ENCODE results near the gene COTL1.
"Not testable (repeated sequence)": the region's sequence is repeated elsewhere in the genome, so short reads cannot be mapped to it uniquely, and the experiment has no call there.

COTL1 gene

DNA sequence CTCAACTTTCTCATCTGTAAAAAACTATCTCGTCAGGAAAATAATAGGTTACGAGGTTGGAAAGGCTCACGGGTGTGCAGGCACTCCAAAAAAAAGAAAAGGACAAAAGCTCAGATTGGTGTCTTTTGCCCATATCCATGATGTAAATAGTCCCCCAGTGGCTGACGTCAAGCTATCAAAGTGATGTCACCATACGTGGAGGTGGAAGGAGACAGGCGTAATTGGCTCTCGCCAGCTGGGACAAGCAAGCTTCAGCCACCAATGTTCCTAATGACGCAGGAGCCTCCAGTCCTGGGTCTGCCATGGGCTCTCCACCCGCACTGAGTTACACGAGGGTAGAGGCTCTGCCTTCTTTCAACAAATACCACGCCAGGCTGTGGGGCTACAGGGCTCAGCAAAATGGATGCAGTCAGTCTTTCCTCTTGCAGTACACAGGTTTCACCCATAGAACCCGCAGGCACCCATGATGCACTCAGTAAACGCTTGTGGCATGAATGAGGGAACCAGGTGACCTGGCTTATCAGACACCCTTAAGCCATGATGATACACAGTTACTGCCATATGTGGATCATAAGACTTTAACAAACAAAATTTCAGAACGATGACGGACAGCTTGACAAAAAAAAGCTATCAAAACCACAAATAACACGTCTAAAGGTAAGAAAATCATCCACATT lies 50.5 kb downstream of the COTL1 start:
- DNase-seq = no peak

DNA sequence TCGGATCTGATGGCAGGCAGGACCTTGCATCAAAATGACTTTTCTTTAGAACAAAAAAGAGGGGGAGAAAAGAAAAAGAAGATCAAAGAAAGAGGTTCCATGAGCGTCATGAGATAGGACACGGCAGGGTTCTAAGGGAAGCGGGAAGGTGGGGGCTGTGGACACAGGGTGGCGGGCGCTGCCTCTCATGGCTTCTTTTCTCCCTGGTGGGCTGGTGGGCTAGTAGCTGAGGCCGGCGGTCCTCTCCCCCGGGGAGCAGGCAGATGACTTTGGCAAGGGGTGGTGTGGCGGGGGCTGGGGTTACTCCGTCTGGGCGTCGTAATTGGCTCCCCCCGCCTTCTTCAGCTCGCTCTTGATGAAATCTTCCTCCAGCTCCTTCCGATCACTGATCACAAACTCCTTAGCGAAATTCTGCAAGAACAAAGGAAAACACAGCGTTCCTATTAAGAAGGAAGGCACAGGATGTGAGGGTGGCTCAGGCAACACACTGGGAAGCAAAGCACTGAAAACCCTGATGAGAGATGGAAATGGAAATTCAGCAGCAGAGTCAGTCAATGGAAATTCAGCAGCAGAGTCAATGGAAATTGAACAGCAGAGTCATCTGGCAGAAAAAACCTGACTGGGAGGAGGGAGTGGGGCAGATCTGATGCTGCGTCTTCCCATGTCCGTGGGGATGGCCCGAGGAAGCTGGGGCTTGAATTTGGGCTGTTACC lies 51.2 kb downstream of the COTL1 start:
- DNase-seq = no peak

DNA sequence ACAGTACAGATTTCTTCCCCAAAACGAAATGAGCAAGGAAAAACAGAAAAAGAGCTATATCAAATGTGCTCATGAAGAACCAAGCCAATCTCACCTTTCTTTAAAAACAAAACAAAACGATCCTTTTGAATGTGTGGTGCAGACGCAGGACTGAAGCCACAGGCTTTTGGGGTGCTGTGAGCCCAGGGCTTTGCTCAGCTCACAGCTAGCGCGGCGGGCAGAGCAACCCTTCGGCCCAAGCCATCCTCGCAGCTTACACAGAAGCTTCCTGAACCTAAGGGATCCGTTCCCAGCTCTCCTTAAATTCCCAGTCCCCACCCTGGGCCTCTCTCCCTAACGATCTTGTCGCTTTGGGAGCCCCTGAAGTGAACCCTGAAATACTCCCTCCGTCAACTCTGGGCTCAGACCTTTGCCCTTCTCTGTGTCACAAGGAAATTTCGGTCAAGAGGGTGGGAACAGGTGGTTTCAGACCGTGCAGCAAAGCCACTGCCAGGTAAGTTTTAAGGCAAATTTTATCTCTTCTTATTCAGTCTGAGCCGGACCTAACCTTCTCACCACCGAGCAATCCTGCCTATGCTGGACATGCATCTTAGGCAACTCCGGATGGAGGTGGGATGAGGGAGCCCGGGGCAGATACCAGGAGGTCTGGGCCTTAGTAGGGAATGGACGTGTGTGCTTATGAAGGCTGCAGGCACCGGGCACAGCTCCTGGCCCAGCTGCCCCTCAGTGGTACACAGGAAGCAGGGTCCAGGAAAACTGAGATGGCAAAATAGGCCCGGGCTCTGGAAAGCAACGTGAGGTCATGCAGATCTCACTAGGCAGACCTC lies 52.0 kb downstream of the COTL1 start:
- DNase-seq = no peak

DNA sequence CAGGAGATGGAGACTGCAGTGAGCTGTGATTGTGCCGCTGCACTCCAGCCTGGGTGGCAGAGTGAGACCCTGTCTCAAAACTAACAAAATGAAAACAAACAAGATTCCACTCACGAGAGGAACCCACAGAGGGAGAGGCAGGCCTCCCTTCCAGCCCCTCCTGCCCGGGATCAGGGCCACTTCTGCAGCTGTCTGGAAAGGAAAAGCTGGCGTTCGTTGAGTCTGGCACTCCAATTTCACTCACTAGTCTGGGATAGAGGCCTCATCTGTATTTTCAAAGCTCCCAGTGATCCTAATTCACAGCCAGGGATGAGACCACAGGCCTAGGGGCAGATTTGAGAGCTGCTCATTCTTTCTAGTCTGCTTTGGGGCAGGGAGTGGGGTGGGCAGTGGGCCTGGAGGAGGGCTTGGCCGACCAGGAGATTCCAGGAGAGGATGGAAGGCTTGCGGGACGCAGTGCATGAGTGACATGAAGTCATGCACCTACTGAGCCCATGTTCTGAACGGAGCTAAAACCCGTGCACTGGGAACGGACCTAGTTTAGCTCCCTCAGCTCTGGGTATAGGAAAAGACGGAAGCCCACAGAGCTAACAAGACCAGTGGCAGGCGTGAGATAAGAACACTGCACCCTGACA lies 54.0 kb downstream of the COTL1 start:
- DNase-seq = no peak

DNA sequence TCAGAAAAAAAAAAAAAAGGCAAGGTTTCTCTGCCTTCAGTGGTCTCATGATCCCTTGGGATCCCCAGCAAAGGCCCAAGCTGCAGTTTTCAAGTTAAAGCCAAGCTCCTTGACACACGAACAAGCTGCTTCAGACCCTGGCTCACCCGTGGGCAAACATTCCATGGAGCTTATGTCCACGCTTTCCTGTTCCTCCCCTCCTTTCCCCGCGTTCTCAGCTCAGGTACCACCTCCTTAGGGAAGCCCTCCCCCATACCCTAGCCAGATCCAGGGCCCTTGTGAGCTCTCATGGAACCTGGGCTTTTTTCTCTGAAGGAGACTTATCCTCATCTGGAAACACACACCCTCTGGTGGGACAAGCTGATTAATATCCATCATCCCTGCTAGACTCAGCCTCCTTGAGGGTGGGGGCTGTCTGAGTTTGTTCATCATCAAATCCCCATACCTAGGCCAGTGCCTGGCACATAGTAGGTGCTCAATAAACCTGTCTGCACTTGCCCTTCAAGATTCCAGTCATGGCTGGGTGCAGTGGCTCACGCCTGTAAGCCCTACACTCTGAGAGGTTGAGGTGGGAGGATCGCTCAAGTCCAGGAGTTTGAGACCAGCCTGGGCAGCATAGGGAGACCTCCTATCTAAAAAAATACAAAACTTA lies 54.7 kb downstream of the COTL1 start:
- no peak for DNase-seq

DNA sequence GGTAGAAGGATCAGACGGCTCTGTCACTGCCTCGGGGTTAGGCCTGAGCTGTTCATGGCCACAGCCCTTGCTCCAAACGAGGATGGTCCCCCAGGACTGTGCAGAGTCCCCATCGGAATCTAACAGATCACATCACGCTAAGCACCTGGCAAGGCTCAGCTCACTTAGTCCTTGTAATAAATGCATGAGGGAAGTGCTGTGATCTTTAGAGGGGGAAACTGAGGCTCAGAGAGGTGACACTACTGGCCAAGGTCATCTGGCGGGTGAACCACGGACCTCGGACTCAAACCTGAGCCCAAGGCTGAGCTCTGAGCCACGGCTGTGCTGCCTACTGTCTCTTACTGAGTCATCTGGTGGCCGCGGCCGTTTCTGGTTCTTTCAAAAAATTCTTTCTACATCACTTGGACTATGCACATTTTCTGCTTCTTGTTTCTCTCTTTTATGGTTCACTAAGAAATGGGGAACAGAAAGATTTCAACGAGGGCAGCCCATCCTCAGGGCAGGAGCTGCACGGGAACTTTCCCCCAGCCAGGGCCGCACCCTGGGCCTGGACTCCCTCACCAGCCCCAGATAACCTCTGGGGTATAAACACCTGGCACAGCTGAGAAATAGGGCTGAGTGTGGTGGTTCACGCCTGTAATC lies 55.6 kb downstream of the COTL1 start:
- DNase-seq = no peak

DNA sequence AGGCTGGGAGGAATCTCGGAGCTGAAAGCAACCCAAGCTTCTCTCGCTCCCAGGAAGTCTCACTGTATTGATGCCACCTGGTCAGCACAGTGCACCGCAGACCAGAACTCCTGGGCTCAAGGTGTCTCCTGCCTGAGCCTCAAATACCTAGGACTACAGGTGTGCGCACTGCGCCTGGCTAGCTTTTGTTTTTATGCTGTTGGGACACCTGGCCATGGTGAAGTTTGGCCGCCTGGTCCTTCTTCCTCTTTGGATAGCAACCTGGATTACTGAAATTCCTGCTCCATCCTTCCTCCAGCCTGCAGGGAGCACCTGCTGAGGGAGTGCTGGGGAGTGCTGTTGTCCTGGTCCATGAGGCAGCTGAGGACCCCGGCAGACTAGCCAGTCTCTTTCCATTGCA lies 56.6 kb downstream of the COTL1 start:
- DNase-seq = no peak

DNA sequence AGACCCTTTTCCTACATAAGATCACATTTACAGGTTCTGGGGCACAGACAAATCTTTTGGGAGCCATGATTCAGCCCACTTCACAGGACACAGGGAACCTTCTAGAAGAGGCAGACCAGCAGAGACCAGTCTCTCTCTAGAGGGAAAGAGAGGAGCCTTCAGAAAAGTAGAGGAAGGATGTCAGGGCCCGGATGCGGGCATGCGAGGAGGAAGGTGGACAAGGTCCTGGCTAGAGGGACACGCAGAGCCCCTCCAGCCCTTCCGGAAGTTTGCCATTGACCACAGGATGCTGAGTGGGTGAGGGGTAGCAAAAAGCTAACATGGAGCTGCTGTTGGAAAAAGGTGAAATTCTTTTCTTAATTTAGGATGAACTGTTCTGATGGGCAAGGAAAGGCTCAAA lies 57.6 kb downstream of the COTL1 start:
- no peak for DNase-seq

DNA sequence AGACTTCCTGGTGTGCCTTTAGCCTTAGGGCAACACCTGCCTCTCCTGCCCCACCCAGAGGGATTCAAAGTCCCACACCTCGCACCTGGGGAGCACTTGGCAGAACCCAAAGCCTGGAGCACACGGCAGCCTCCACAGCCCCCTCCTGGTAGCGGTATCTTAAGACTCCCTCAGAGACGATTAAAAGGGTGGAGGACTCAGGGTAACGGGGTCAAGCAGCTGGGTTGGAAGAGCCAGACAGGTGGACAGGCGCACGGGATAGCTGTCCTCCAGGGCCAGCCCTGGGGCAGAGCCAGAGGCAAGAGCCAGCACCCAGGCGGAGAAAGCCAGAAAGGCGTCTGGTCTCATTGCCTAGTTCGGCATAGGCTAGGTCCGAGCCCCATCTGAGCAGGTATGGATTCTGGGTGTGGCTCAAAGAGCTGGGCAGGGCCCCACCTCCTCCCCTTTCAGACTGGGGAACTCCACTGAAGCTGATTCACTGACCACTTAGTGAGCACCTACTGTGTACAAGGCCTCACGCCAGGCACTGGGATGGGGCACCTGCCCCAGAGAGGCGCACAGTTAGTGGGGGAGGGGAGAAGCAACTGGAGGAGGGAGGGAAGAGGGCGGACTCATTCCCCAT lies 58.5 kb downstream of the COTL1 start:
- DNase-seq = no peak

DNA sequence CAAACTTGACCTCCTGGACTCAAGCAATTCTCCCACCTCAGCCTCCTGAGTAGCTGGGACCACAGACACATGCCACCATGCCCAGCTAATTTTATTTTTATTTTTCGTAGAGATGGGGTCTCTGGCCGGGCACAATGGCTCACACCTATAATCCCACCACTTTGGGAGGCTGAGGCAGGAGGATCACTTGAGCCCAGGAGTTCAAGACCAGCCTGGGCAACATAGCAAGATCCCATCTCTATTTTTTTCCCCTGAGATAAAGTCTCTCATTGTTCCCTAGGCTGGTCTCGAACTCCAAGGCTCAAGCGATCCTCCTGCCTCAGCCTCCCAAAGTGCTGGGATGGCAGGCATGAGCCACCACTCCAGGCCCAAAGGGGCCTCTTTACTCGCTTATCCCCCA lies 59.0 kb downstream of the COTL1 start:
- not testable (repeated sequence) for DNase-seq

DNA sequence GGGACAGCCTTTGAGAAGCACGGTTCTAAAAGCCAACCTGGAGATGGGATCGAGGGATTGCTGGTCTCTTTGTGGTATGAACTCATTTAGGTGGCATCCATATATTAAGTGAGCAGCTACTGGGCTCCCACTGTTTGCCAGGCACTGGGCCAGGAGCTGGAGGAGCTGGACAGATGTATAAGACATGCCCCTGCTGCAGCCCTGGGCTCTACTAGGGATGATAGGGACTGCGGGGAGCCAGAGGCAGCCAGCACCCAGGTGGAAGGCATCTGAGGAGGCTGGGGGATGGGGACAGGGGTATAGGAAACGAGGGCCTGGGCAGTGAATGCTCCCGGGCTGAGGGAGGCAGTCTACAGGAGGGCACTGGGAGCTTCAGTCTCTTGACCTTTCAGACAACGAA lies 60.4 kb downstream of the COTL1 start:
- no peak for DNase-seq

DNA sequence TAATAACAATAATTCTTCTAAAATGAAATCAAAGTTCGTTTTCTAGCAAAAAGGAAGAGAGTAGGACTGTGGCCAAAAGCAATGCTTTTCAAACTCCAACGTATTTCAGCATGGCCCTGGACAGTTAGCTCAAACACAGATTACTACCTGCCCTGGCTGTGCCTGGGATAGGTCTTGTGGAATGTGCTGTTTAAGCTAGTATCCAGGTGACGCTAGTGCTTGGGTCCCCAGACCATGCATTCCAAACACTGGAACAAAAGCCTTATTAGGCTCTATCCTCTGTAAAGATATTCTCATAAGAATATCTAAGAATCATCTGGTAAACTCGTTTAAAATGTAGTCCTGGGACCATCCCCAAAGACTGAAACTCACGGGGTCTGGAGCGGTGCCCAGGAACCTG lies 60.8 kb downstream of the COTL1 start:
- no peak for DNase-seq

DNA sequence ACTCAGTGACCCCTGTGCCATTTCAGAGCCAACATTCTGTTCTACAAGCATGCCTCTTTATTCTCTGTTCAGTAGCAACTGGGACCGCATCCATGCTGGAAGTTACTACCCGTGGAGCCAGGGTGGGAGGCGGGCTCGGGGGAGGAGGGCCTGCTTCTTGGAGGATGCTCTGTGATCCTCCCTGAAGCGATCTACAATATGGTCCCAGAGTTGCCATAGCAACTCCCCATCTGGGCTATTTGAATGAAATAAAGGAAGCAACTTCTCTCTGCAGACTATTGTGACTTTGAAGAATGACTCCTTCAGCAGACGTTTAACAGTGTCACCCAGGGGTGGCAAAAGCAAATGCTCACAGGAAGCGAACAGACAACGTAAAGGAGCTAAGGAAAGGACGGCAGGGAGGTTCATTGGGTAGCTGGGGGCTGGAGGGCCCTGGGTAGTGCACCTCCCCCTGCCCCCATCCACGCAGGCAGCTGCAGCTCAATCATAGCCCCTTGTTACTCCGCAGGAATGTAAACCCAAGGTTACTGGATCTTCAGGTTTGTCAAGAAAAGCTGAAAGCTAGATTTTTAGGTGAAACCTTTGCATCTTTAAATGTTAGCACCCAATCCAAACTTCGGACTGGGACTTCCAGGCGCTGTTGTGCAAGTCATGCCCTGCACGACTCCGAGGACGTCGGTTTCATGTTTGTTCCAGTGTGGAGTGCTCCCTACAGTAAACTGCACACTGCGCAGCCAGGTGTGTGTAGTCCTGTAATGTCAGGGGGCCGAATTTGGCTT lies 62.3 kb downstream of the COTL1 start:
- DNase-seq = no peak

DNA sequence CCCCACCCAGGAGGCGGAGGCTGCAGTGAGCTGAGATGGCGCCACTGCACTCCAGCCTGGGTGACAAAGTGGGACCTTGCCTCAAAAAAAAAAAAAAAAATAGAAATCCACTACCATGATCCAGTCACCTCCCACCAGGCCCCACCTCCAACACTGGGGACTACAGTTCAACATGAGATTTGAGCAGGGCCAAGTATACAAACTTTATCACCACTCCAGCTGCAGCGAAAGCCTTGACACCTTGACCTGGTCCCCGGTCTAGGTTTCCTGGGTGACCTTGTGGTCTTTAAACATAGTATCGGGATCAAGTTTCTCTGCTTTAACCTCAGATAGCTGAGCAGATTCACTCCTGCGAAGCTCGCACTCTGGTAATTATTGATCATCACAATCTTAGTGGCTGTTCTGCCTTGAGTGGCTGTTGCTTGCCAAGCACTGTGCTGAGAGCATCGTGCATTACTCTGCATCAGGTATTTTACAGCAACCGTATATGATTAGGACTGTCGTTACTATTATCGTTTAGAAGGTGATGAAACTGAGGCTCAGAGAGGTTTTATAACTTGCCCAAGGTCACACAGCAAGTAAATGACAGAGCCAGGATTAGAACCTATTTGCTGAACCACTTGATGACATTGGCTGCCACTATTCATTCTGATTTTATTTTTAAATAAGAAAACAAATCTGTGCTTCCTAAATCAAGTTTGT lies 63.1 kb downstream of the COTL1 start:
- no peak for DNase-seq

DNA sequence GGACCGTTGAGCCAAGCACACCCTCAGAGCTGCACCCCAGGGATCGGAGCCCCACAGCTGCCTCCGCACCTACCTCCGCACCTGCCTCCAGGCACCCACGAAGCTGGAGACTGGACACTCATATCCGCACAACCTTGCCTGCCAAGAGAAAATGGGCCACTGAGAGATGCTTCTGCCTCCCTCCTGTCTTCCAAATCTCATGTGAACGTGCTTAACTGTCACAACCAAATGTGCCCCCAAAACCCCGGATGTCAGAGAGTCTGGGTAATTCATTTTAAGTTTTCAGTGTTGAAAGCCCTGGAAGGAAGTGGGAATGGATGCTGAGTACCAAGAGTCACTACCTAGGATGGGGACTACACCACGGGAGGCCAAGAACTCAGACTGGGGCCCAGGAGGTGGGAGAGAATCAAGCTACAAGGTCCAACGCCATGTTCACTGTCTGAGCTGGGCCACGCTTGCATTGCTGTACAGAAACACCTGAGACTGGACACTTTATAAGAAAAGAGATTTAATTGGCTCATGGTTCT lies 63.9 kb downstream of the COTL1 start:
- DNase-seq = no peak

DNA sequence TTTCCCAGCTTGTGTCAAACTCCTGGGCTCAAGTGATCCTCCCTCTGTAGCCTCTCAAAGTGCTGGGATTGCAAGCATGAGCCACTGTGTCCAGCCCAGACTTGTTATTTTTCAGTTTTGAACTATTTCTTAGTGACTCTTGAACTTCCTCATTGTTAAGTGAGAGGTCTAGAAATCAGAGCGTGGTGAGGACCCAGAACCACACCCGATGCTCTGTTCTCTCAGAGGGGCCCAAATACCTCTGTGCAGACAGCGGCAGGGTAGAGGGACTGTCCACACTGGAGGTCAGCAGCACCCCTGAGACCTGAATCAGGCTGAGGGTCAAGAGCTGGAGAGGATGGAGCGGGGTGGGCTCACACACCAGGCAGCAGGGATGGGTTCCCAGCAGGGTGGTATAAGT lies 65.7 kb downstream of the COTL1 start:
- DNase-seq = no peak

DNA sequence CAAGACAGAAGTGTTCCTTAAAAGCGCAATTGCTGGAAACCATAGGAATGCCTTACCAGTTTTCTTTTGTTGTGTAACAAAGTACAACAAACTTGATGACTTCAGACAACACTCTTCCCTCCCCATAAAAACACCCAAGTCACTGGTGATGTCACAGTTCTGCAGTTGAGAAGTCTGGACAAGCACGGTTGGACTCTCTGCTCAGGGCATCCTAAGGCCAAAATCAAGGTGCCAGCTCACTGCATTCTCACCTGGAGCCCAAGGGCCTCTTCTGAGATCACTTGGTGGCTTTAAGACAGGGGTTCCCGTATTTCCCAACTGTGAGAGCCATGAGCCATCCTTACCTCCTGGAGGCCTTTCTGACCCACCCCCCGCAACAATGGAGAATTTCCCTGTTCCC lies 67.8 kb downstream of the COTL1 start:
- DNase-seq = no peak

DNA sequence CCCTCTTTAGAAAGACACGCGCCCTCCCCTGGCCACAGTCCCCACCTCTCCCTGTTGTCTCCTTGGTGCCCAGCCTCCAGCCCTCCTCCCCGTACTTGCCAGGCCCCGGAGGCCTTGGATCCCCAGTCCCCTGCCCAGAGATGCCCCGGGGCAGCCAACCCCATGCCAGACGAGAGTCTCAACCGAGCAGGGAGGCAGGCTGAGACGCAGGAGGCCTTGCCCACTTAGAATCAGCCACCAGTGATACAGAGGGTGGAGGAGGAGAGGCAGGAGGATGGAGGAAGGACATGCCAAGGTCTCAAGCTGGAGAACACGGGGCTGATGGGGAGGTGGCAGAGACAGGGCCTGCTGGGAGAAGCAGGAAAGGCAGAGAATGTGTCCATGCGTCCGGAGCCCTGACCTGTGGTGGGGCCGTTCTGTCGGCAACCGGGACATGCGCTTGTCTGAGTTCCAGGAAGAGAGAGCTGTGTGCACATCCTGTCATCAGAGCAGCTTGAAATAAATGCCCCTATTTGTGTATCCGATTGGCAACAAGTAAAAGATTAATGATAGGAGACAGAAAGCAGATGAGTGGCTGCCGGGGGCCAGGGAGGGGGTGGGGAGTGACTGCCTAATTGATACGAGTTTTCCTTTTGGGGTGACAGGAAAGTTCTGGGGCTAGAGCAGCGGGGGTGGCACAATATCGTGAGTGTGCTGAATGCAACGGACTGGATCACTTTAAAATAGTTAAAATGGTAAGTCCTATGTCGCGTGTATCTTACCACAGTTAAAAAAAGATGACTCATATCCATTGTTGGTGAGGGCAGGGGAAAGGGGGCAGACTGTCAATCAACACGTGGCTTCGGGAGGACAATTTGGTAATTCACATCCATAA lies 68.7 kb downstream of the COTL1 start:
- DNase-seq = no peak

DNA sequence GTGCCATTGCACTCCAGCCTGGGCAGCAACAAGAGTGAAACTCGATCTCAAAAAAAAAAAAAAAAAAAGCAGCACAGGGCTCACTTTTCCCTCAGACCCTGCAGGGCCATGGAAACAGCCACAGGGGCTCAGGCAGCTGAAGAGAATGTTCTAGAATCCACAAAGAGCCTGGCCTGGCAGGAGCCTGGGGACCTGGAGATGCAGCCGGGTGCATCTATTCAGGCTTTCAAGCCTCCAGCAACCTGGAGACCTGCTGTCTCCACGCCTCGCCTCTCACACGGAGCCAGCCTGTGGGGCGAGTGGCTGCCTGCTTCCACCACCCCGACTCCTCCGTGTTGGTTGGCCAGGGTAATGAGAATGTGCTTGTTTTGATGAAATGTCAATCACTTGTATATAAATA lies 69.4 kb downstream of the COTL1 start:
- no peak for DNase-seq

Measured in fibroblast of upper back skin (primary cell).